Mammary microvascular endothelial cell (primary cell): Measurements from ENCODE around the gene CAPN13. TPM values are rescaled to one million over a fixed set of nuclear protein-coding genes. Genes with fewer than 3 reads are reported as not detected.

Experiments
- total RNA-seq: library from RNA; depleted of rRNA; stranded (reverse); fragments of >200 nt; gene quantifications from 2 replicates; pipeline ENCODE4 v1.2.3, GENCODE V29; 2015

CAPN13 gene
- total RNA-seq = not detected in 2 replicates

DNA sequence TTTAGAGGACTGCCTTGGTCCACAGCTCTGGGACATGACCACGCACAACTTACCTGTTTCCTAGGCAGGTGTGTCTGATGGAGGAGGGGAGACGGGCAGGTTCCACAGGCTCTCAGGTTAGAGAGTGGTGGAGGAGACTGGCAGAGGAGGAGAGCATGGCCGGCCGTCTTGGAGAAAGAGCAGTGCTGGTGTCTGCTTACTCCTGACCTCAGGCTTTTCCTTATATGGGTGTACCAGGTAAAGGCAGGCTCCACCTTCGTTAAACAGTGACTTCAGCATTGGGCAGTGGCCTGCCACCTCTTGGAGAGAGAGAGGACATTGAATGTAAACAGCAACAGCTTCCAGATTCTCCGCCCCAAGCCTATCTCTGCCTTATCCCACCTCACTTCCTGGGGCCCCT, at the start of gene CAPN13:
Gene CAPN13, minus strand, starts transcription at position 198 of the 400 bp plus-strand sequence. CDS start 20,121 bp downstream, outside the sequence.

